IPS-NIHi7 (cell line): ENCODE measurements around the gene ARAP1.

ENCODE experiments used
- DNase-seq: peaks from one replicate; pipeline ENCODE4 v3.0.0; 2012; ENCODE audit warnings: mixed read lengths; ENCODE audit errors: extremely low spot score

Gene ARAP1

DNA sequence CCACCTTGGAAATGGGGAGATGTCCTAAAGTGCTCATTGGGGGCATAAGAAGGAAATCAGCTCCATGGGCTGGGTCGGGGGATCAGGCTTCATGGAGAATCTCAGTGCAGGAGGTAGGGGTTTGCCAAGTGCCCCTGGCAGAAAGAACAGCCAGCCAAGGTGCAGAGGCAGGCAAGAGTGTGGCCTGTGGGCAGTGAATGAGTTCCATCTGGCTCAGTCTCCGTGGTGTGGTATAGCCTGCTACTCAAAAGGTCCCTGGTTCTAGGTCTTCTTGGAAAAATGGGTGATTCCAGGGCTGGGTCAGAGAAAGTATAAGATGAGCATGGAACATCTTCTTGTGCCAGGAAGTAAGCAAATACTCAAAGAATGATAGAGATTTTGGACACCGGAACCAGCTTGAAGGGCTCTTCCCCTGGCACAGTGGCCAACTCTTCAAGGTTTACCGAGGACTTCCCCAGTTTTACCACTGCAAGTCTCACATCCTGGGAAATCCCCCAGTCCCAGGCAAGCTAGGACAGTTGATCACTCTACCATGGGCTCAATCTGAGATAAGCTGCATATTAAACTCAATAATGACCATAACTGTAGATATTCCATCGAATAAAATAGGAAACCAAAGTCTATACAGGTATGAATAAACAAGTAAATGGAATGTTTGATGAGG lies 10.6 kb upstream of the ARAP1 start:
- no peak for DNase-seq

DNA sequence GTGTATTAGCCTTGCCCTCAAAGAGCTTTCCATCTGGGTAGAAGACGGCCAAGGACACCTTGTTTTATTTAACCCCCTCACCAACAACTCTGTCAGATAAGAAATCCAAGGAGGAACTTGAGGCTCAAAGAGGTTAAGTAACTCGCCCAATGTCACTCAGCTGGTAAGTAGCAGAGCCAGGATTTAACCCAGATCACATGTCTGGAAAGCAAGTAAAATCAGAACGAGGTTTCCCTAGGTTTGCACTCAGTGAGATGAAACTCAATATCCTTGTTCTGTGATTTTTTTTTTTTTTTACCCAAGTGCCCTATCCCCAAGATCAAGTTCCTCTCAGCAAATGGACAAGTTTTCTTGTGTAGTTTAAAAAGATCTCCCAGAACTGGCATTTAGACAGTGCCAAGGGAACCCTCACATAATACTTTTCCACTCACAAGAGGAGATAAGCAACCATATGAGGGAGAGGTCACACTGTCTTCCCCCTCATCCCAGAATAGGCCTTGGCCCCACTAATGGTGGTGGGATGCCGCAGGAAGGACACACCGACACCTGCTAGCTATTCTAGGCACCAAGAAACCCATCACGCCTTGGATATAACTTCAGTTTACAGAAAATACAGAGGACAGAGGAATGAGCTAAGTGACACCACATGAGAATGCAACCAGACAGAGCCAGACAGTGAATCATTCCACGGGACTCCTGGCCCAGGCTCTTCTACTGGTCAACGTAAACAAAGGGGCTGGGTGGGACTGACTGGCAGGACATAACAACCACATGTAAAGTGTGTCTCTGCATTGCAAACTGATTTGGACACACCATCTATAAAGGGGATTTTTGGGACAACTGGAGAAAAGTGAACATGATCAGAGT lies 8.6 kb upstream of the ARAP1 start:
- no peak for DNase-seq

DNA sequence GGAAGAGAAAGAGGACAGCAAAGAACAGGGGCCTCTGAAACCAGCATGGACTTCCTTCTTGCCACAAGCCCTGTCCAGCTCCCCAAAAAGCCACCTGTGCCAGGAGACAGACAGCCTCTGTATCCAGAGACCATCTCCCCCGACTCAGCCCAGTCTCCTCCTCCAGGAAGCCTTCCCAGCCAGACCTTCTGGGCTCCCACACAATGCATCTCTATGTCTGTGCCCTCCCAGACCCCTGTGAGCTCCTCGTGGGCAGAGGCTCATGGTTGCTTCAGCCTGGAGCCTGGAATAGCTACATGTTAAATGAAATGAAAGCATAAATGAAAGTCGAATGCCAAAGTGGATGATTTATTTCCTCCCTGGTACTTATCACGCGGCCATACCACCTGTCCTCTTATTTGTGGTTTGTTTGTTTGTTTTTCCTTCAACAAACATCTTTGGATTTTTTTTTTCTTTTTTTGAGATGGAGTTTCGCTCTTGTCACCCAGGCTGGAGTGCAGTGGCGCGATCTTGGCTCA lies 7.3 kb upstream of the ARAP1 start:
- no peak for DNase-seq

DNA sequence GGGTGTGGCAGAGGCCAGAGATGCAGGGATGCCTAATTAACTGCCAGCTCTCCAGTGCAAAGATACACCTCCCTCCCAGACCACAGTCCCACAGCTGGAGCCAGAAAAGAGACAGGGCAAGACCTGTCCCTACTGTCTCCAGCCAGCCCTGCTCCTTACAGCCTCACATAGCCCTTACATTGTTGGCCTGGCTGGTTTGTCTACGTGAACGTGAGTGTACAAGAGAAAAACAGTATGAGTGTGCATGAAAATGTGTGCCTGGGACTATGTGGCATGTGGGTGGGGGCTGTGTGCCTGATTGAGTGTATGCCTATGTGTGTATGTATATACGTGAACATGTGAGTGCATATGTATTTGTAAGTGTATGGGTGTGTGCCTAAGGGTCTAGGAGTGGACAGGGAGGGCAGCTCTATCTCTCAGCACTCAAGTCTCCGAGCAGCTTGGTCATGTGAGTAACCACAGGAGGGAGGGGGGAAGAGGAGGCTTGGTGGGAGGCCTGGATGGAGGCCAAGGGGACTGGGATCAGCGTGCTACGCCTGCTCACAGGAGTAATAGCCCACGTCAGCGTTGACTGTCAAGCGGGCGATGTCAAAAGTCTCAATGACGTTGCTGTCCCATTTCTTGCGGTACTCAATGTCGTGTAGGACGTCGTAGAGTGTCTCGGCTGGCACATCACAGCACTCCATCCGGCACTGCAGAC lies 6.6 kb upstream of the ARAP1 start:
- DNase-seq = no peak

DNA sequence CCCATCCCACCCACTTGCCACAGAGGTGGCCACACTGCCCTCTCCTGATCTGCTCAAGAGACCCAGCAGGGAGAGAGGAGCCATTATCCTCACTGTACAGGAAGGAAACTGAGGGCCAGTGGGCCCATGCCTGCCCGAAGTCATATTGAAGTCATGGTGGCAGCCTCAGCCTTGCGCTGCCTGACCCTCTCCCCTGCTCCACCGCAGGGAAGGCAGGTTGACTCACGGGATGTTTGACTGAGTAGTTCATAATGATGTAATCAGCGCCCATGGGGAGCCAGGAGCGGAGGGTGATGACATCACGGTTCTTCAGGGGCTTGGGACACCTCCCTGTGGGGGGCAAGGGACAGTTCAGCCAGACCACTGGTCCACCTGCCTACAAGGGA lies 6.1 kb upstream of the ARAP1 start:
- DNase-seq = no peak

DNA sequence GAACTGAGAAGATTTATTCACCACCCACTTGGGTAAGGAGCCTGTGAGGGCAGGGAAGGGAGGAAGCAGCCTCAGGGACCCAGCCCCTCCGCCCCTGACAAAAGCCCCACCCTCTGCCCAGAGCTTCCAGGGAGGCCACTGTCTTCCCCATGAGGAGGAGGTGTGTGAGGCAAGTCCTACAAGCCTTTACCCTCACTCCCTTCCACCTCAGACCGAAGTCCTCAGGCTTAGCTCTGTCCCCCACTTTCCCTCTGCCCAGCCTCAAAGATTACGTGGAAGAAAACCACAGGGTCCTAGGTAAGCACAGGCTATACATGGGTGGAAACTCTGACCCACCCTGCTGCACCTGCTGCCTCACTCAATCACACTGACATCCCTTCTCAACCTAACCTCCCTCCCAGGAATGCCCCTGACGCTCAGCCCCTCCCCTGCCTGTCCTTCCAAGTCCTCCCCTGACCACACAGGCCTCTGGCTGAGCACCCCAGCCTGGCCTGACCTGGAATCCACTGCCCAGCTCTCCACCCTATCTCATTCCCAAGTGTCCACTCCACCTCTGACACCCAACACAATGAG lies 3.6 kb upstream of the ARAP1 start:
- DNase-seq = no peak

DNA sequence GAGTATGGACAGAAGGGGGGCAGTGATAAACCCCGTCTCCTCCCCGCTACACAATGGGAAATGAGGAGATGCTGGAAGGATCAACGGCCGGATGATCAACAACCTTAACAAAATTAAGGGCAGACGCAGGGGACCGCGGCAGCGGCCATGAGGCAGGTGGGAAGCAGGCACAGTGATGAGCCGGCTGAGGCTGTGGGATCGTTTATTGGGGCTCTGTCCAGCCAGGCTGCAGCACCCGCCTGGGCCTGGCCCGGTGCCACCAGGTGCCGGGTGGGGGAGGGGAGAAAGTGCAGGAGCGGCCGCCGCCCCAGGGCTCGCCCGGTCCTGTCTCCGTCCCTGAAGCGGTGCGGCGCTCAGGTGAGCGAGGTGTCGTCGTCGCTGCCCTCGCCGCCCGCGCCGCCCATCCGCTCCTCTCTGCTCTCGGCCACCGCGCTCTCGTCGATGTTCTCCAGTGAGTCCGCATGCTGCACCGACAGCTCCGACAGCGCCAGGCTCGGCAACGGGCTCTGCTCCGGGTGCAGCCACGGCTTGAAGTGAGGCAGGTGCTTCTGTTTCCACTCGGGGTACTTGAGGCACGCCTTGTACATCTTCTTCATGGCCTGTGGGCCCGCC lies 2.4 kb upstream of the ARAP1 start:
- DNase-seq = no peak

DNA sequence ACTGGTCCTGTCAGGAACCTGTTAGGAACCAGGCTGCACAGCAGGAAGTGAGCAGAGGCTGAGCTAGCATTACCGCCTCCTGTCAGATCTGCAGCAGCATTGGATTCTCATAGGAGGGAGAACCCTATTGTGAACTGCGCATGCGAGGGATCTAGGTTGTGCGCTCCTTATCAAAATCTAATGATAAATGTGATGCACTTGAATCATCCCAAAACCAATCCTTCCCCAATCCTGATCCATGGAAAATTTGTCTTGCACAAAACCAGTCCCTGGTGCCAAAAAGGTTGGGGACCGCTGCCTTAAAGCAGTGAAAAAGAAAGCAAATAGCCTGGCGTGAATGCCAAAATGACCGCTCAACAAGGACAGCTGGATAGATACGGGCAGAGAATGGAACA lies 1.9 kb upstream of the ARAP1 start:
- DNase-seq = no peak

DNA sequence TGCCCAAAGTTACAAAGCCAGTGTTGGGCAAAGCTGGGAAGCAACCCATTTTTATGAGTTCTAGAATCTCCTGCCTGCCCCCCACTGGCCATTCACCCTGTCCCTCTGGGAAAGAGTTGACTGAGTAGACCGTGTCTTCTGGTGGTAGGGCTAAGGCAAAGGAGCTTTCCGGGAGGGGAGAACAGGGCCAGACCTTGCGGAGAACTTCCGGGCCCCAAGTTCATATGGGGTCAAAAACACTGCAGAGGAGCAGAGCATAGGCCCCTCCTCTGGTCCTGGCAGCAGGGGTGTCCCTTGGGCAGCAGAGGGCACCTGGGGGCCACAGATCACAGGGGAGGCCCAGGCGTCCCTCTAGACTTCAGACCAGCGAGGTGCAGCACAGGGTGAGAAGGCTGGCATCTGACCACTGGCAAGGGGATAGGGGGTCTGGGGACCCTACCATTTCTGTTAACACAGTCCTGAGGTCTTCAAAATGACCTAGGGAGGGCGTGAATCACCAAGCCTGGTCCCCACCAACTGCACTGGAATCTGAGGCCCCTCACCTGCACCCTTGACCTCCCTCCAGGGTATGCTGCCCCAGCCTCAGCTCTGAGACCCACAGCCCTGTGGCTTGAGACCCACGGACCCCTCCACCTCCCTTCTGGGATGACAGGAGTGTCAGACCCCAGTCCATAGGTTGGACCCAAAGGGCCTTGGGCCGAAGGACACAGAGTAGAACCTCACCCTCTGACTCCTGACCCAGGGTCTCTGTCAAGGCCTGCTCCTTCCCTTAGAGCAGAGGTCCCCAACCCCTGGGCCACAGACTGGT lies 1.3 kb upstream of the ARAP1 start:
- DNase-seq = no peak

DNA sequence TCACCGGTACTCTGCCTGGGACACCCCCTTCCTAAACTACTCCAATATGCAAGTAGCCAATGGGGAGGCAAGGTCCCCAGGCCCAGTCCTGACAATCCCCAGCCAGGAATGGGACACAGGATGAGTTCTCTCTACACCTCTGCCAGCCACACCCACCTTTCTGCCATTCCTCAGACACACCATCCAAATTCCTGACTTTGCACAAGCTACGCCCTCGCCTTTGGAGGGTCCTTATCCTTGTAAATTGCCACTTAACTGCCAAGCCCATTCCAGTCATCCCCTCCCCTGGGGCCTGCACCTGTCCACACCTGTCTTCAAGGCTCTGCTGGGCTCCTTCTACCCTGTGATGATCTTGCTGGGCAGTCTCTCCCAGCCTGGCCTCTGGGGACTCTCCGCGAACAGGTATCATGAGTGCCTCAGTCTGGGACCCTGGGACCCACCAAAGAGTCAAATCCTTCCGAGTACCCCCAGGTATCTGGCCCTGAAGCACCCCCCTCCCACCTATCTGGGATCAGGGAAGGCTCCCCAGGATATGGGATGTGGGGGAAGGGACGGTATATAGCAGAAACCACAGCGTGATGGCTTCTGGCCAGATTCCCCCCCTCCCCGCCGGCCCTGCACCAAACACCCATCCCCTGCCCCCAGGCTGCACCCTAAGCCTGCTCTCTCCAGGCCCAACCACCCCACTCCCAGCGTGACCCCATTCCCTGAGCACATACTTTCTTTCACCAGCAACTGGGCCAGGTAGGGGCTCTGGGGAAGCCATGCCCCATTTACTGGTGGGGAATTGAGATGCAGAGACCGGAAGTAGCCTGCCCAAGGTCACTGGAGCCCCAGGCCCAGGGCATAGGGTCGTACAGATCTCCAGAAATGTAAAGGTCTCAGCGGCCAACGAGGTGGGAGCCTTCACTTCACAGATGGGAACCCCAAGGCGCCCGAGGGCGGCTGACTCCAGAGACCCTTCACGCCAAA lies 806 bp downstream of the ARAP1 start:
- DNase-seq = no peak

DNA sequence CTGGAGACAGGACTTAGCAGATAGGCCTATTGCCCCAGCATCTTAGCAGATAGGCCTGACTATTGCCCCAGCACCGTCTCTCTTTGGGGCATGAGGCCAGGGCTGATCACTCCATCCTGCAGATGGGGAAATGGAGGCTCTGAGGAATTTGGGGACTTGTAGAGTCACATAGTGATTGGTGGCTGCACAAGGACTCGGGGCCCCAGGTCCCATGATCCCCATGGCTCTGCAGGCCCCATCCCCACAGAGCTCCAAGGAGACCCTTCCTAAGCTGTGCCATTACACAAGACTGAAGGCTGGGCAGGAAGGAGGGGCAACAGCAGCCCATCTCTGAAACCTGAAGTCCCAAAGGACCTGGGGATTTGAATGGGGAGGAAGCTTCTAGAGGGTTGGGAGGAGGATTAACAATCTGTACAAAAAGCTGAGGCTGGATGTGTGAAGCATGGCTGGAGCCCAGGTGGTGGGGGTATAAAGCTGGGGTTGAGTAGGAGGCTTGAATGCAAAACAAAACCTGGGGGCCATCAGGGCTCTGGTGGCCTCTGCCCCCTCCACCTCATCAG lies 1.6 kb downstream of the ARAP1 start:
- DNase-seq = no peak

DNA sequence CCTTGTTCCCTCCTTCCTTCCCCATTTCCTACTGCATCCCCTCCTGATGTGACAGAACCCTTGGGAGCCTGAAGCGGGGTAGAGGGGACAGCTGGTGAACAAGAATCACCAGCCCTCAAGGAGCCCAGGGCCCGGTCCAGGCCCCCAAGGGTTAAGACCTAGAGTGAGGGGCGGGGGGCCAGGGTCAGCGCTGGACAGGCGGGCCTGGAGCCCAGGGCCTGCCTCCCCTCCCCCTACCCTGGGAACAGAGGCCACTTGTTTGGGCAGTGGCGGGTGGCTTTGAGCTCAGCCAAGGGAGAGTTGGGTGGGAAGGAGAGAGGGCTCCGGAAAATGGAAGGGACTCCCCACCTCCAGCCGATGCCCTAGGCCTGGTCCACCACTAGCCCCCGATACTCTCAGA lies 2.1 kb downstream of the ARAP1 start:
- no peak for DNase-seq

DNA sequence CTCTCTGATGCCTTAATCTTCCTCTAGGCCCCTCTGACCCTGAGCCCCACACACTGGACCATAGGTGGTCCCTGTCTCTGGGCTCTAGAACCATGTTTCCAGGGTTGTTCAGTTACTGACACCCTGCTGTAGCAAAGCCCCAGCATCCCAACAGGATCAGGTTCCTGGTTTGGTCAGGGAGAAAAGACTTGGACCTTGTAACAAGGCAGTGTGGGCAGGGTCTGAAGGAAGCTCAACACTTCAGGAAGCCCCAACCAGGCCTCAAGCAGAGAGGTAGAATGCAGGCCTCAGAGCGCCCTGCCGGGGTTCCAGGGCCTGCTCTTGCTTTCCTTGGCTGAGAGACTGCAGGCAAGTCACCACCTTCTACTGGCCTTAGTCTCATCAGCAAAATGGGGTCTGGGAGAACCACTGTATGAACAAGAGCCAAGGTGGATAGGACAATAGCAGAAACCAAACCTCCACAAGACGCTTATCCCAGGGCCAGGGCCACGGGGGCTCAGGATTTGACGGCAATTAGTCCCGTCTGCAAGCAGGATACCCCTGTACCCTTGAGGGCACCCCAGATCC lies 4.8 kb downstream of the ARAP1 start:
- no peak for DNase-seq

DNA sequence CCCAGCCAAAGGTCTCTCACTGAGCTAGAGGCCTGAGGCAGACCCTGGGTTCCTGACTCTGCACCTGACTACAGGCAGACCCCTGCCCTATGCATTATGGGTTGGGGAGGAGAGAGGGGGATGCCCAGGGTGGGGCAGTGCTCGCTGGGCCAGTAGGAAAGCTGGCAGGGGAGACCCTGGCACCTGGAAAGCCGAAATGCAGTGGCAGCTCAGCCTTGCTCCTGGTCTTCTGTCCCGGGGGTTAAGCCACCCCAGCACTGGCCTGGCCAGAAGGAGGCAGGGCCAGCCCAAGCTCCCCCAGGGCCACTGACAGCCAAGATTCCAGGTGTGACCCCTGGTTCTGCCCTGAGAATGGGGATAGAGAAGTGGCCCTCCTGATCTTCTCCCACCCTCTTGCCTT lies 5.4 kb downstream of the ARAP1 start:
- DNase-seq = no peak

DNA sequence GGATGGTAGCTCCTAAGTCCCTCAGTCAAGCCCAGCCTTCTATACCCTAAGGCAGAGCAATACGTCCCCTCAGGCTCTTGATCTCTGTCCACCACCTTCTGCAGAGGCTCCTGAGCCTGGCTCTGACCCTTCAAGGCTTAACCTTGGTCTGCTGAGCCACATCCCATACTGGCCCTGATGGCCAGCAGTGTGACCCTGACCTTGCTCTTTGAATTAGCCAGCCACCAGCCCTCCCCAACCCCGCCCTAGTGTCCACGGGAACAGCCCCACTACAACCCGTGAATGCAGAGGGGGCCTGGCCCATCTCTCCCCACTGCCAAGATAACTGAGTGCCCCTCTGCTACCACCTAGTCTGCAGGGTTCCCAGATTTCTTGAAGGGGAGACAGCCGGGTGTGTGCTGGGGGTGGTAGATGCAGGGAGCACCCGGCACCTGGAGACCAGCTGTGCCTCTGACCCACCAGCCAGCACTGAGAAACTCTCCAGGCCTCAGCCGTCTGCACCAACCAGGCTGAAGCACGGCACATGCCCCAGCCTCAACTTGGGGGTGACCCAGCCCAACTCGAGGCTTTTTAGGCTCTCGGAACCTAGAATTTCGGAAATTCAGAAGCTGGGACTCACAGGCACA lies 6.2 kb downstream of the ARAP1 start:
- DNase-seq = no peak

DNA sequence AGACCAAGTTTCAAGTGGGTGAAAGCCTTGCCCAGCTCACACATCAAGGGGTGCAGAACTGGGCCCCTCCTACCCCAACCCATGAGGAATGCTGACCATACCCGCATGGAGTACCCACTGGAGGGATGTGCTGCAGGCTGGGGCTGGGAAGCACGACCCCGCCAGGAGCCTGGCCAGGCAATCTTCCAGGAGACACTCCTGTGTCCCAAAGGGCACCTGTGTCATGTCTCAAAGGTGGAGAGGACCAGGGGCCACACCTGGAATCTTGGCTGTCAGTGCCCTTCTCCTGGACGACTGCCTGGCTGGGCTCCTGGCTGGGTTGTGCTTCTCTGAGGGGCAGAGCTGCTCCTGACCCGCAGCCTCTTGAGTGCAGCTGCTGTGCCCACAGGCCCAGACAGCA lies 6.7 kb downstream of the ARAP1 start:
- DNase-seq = no peak

DNA sequence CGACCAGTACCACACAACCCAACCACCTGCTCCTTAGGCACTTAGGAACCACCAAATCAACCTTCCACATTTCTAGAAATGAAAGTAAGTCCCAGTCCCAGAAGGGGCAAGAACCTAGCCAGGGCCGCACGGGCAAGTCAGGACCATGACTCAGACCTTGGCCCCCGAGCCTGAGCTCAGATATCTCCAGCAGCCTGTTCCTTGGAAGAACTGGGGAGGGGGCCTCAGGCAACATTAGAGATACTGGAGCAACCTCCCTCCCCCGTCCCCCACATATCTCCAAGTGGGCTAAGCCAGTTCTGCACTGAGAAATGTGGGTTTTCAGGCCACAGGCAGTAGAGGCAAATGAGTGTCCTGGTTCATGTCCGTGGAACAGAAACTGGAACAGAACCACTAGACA lies 7.7 kb downstream of the ARAP1 start:
- DNase-seq = no peak

DNA sequence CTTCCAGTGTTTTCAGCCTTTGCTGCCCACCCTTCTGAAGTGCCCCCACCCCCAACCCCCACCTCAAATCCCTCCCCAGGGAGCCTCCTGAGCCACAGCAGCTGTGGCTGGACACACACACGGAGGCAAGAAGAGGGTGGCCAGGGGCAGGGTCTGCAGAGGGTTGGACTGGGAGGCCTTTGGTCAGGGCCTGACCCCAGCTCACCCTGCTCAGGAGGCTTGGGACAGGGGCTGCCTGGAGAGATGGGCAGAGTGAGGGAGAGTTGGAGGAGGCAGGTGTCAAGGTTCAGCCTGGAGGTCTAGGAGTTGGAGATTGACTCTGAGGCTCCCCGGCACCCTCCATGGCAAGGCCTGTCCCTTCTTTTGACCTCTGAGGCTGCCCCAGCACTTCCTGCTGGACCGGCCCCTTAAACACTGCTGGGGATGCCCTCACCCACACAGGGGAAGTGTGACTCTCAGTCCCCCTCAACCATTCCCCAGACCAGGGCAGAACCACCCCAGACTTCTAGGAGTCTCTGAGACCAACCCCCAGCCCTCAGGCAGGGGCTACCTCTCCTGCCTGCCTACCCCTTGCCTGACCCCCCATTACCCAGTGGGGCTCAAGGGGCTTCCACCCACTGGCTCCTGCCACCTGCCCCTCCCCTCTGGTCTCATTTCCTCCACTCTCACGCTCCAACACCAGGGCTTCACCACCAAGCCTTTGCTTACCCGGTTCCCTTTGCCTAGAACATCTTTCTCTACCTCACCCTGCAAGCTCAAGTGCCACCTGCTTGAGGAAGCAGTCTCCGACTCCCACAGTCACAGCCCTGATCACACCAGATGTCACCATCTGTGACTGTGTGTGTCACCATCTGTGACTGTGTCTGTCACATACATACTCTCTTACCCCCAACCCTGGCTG lies 8.6 kb downstream of the ARAP1 start:
- no peak for DNase-seq
